ENCODE data around the gene MAST3.

Gene MAST3

GRCh38 chr19:18126097-18126496 is 28.5 kb downstream of the MAST3 start:
- Histone ChIP-seq H4K8ac (ENCODE audit: low read depth, low read length) (no peak overlapping the region), H3K56ac (ENCODE audit: low read length) (no peak overlapping the region), H3K27me3 (ENCODE audit: insufficient read depth, low read length, poor library complexity) (no peaks in the 10 kb centered on the region), H3K27ac (ENCODE audit: low read depth, low read length) (no peak overlapping the region), H3K4me2 (ENCODE audit: low read length) (no peak overlapping the region), H3K4me1 (ENCODE audit: control insufficient read depth, low read depth, low read length) (no peaks in the 10 kb centered on the region), H2BK15ac (replicated peaks; ENCODE audit: low read depth) (no peak overlapping the region), H3K79me1 (ENCODE audit: low read length) (no peaks in the 10 kb centered on the region), H3K4ac (ENCODE audit: low read depth, low read length) (no peak overlapping the region), H3K4me3 (ENCODE audit: low read length) (no peak overlapping the region), H4K5ac (ENCODE audit: low read length) (no peak overlapping the region), H3K23ac (ENCODE audit: low read length) (no peak overlapping the region), H3K79me2 (ENCODE audit: control insufficient read depth, insufficient read depth, low read length) (no peaks in the 10 kb centered on the region), H2BK120ac (ENCODE audit: low read depth, low read length) (no peak overlapping the region), H3K18ac (ENCODE audit: low read length) (no peak overlapping the region), H3K9ac (ENCODE audit: low read length) (no peak overlapping the region), H2AK5ac (ENCODE audit: low read length) (no peak overlapping the region), H2BK5ac (ENCODE audit: low read length) (no peak overlapping the region), H3K36me3 (ENCODE audit: control insufficient read depth, insufficient read depth, low read length) (no peaks in the 10 kb centered on the region)
- DNase-seq: no peak
- no CpG with 5 or more reads among the region's 2 CpGs for WGBS (ENCODE audit: extremely low coverage, insufficient coverage, low lambda C conversion rate)

GRCh38 chr19:18128044-18128443 is 30.5 kb downstream of the MAST3 start:
- no peak for DNase-seq
- no peaks in the 10 kb centered on the region for H3K79me1 ChIP-seq (ENCODE audit: low read length)
- no peak overlapping the region for H3K4me2 ChIP-seq (ENCODE audit: low read length)
- H4K8ac ChIP-seq (ENCODE audit: low read depth, low read length): no peak overlapping the region
- no peaks in the 10 kb centered on the region for H3K36me3 ChIP-seq (ENCODE audit: control insufficient read depth, insufficient read depth, low read length)
- H3K23ac ChIP-seq (ENCODE audit: low read length): no peak overlapping the region
- no peak overlapping the region for H3K4ac ChIP-seq (ENCODE audit: low read depth, low read length)
- no peak overlapping the region for H2AK5ac ChIP-seq (ENCODE audit: low read length)
- H3K79me2 ChIP-seq (ENCODE audit: control insufficient read depth, insufficient read depth, low read length): no peaks in the 10 kb centered on the region
- H2BK15ac ChIP-seq (replicated peaks; ENCODE audit: low read depth): no peak overlapping the region
- no peak overlapping the region for H2BK120ac ChIP-seq (ENCODE audit: low read depth, low read length)
- no peaks in the 10 kb centered on the region for H3K4me1 ChIP-seq (ENCODE audit: control insufficient read depth, low read depth, low read length)
- H4K5ac ChIP-seq (ENCODE audit: low read length): no peak overlapping the region
- H3K18ac ChIP-seq (ENCODE audit: low read length): no peak overlapping the region
- no CpG with 5 or more reads among the region's 3 CpGs for WGBS (ENCODE audit: extremely low coverage, insufficient coverage, low lambda C conversion rate)
- no peak overlapping the region for H3K27ac ChIP-seq (ENCODE audit: low read depth, low read length)
- no peaks in the 10 kb centered on the region for H3K27me3 ChIP-seq (ENCODE audit: insufficient read depth, low read length, poor library complexity)
- no peak overlapping the region for H3K4me3 ChIP-seq (ENCODE audit: low read length)
- no peak overlapping the region for H3K9ac ChIP-seq (ENCODE audit: low read length)
- H2BK5ac ChIP-seq (ENCODE audit: low read length): no peak overlapping the region
- no peak overlapping the region for H3K56ac ChIP-seq (ENCODE audit: low read length)

GRCh38 chr19:18128805-18129204 is 31.2 kb downstream of the MAST3 start:
- H3K4me3 ChIP-seq (ENCODE audit: low read length): no peak overlapping the region
- no peak overlapping the region for H3K23ac ChIP-seq (ENCODE audit: low read length)
- DNase-seq: no peak
- WGBS (ENCODE audit: extremely low coverage, insufficient coverage, low lambda C conversion rate): no CpG with 5 or more reads among the region's 12 CpGs
- no peak overlapping the region for H3K56ac ChIP-seq (ENCODE audit: low read length)
- no peak overlapping the region for H3K27ac ChIP-seq (ENCODE audit: low read depth, low read length)
- no peaks in the 10 kb centered on the region for H3K27me3 ChIP-seq (ENCODE audit: insufficient read depth, low read length, poor library complexity)
- H3K4me2 ChIP-seq (ENCODE audit: low read length): no peak overlapping the region
- no peak overlapping the region for H4K5ac ChIP-seq (ENCODE audit: low read length)
- no peak overlapping the region for H2AK5ac ChIP-seq (ENCODE audit: low read length)
- no peak overlapping the region for H2BK5ac ChIP-seq (ENCODE audit: low read length)
- H2BK15ac ChIP-seq (replicated peaks; ENCODE audit: low read depth): no peak overlapping the region
- H3K79me1 ChIP-seq (ENCODE audit: low read length): no peaks in the 10 kb centered on the region
- no peak overlapping the region for H3K18ac ChIP-seq (ENCODE audit: low read length)
- H3K79me2 ChIP-seq (ENCODE audit: control insufficient read depth, insufficient read depth, low read length): no peaks in the 10 kb centered on the region
- H2BK120ac ChIP-seq (ENCODE audit: low read depth, low read length): no peak overlapping the region
- no peak overlapping the region for H3K4ac ChIP-seq (ENCODE audit: low read depth, low read length)
- H4K8ac ChIP-seq (ENCODE audit: low read depth, low read length): no peak overlapping the region
- H3K4me1 ChIP-seq (ENCODE audit: control insufficient read depth, low read depth, low read length): no peaks in the 10 kb centered on the region
- H3K9ac ChIP-seq (ENCODE audit: low read length): no peak overlapping the region
- H3K36me3 ChIP-seq (ENCODE audit: control insufficient read depth, insufficient read depth, low read length): no peaks in the 10 kb centered on the region

- no peak overlapping the region for H3K27ac ChIP-seq (ENCODE audit: low read depth, low read length)
- no peak overlapping the region for H3K4me2 ChIP-seq (ENCODE audit: low read length)
- H2BK120ac ChIP-seq (ENCODE audit: low read depth, low read length): no peak overlapping the region
- H3K9ac ChIP-seq (ENCODE audit: low read length): no peak overlapping the region
- DNase-seq: no peak
- H3K4me3 ChIP-seq (ENCODE audit: low read length): no peak overlapping the region
- no peak overlapping the region for H2BK15ac ChIP-seq (replicated peaks; ENCODE audit: low read depth)
- no peaks in the 10 kb centered on the region for H3K36me3 ChIP-seq (ENCODE audit: control insufficient read depth, insufficient read depth, low read length)
- H3K79me2 ChIP-seq (ENCODE audit: control insufficient read depth, insufficient read depth, low read length): no peaks in the 10 kb centered on the region
- H3K4ac ChIP-seq (ENCODE audit: low read depth, low read length): no peak overlapping the region
- H3K23ac ChIP-seq (ENCODE audit: low read length): no peak overlapping the region
- no peak overlapping the region for H4K5ac ChIP-seq (ENCODE audit: low read length)
- no peaks in the 10 kb centered on the region for H3K4me1 ChIP-seq (ENCODE audit: control insufficient read depth, low read depth, low read length)
- H3K79me1 ChIP-seq (ENCODE audit: low read length): no peaks in the 10 kb centered on the region
- H3K27me3 ChIP-seq (ENCODE audit: insufficient read depth, low read length, poor library complexity): no peaks in the 10 kb centered on the region
- no peak overlapping the region for H2BK5ac ChIP-seq (ENCODE audit: low read length)
- H3K18ac ChIP-seq (ENCODE audit: low read length): no peak overlapping the region
- H2AK5ac ChIP-seq (ENCODE audit: low read length): no peak overlapping the region
- WGBS (ENCODE audit: extremely low coverage, insufficient coverage, low lambda C conversion rate): no CpG with 5 or more reads among the region's 21 CpGs
- no peak overlapping the region for H3K56ac ChIP-seq (ENCODE audit: low read length)
- H4K8ac ChIP-seq (ENCODE audit: low read depth, low read length): no peak overlapping the region
Observed at GRCh38 chr19:18130523-18131242, 33.1 kb downstream of the MAST3 start.

GRCh38 chr19:18131841-18132596 is 34.4 kb downstream of the MAST3 start:
- Histone ChIP-seq H3K79me1 (ENCODE audit: low read length) (no peaks in the 10 kb centered on the region), H3K27me3 (ENCODE audit: insufficient read depth, low read length, poor library complexity) (no peaks in the 10 kb centered on the region), H2BK15ac (replicated peaks; ENCODE audit: low read depth) (no peak overlapping the region), H3K4me3 (ENCODE audit: low read length) (no peak overlapping the region), H3K23ac (ENCODE audit: low read length) (no peak overlapping the region), H4K8ac (ENCODE audit: low read depth, low read length) (no peak overlapping the region), H2BK120ac (ENCODE audit: low read depth, low read length) (no peak overlapping the region), H3K56ac (ENCODE audit: low read length) (no peak overlapping the region), H3K4ac (ENCODE audit: low read depth, low read length) (no peak overlapping the region), H3K36me3 (ENCODE audit: control insufficient read depth, insufficient read depth, low read length) (no peaks in the 10 kb centered on the region), H3K79me2 (ENCODE audit: control insufficient read depth, insufficient read depth, low read length) (no peaks in the 10 kb centered on the region), H2BK5ac (ENCODE audit: low read length) (no peak overlapping the region), H3K9ac (ENCODE audit: low read length) (no peak overlapping the region), H2AK5ac (ENCODE audit: low read length) (no peak overlapping the region), H3K4me2 (ENCODE audit: low read length) (no peak overlapping the region), H3K18ac (ENCODE audit: low read length) (no peak overlapping the region), H4K5ac (ENCODE audit: low read length) (no peak overlapping the region), H3K27ac (ENCODE audit: low read depth, low read length) (no peak overlapping the region), H3K4me1 (ENCODE audit: control insufficient read depth, low read depth, low read length) (no peaks in the 10 kb centered on the region)
- DNase-seq: no peak
- WGBS (ENCODE audit: extremely low coverage, insufficient coverage, low lambda C conversion rate): no CpG with 5 or more reads among the region's 31 CpGs

Data from mesendoderm (in vitro differentiated cells).